HCT116 (cell line): ENCODE measurements around the gene SND1. TPM values are rescaled to one million over a fixed set of nuclear protein-coding genes. Genes with fewer than 3 reads are reported as not detected.

Experiments
- ATAC-seq: fragments of 200-7000 bp; cut with Tn5 transposase; 2 replicates; pipeline ENCODE4 v1.9.1; 2020; ENCODE audit warnings: mild to moderate bottlenecking, moderate library complexity
- BruUV-seq: library from RNA; stranded (reverse); fragments of 400-500 nt; replicated peaks from 2 replicates; lab custom pipeline; 2021; lab: Mats Ljungman, UMichigan
- CTCF ChIA-PET: fragments of 300-600 bp; sonication (Branson Sonifier 250); formaldehyde crosslinking; loops from one replicate; lab custom pipeline; 2021; ENCODE audit warnings: antibody characterized with exemption; lab: Charles Lee
- POLR2A ChIA-PET: fragments of 300-600, 350-600 bp; sonication (Branson Sonifier 250); formaldehyde crosslinking; loops from one replicate; lab custom pipeline; 2021; ENCODE audit warnings: antibody characterized with exemption; lab: Charles Lee
- RAD21 ChIA-PET, 2 experiments: fragments of 300-600 bp; sonication (Branson Sonifier 250); formaldehyde crosslinking; loops; one replicate each; lab custom pipeline; 2023; ENCODE audit warnings: low total read pairs in 2 of 2; ENCODE audit not compliant: uncharacterized antibody in 2 of 2, unreplicated experiment in 2 of 2, low non-redundant PET in 1 of 2; lab: Charles Lee
- DNase-seq: peaks from one replicate; pipeline ENCODE4 v3.0.0-alpha.2; 2010; ENCODE audit warnings: low read depth, low spot score
- H2AFZ ChIP-seq: fragments of 200-600 bp; shearing (Covaris generic), sonication (generic); 2 replicates; pipeline ENCODE4 v1.6.1; 2017; ENCODE audit warnings: low read depth, mixed run types, mixed read lengths, antibody characterized with exemption, low read length; ENCODE audit not compliant: poor library complexity, severe bottlenecking
- H3K27ac ChIP-seq: 2 replicates; pipeline ENCODE4 v1.5.1; 2012; ENCODE audit warnings: low read depth, low read length
- H3K27me3 ChIP-seq: fragments of 200-600 bp; sonication (generic); 2 replicates; pipeline ENCODE4 v1.6.1; 2016; ENCODE audit warnings: mixed run types, low read length, mixed read lengths; ENCODE audit not compliant: insufficient read depth
- H3K36me3 ChIP-seq, 2 experiments: fragments of 200-500 bp in 1 of 2; fragments of 200-600 bp in 1 of 2; sonication (Bioruptor generic) in 1 of 2; sonication (generic) in 1 of 2; 2 replicates each; pipeline versions ENCODE4 v1.5.1 to v1.6.1; 2014 to 2016; ENCODE audit warnings: low read length in 2 of 2, inconsistent platforms in 1 of 2, mixed read lengths in 1 of 2, mixed run types in 1 of 2; ENCODE audit not compliant: insufficient read depth in 2 of 2, control insufficient read depth in 1 of 2
- H3K4me1 ChIP-seq, 2 experiments: fragments of 200-600 bp in 1 of 2; sonication (generic) in 1 of 2; 2 replicates each; pipeline versions ENCODE4 v1.5.1 to v1.6.1; 2012 to 2017; ENCODE audit warnings: low read length in 2 of 2, inconsistent platforms in 1 of 2, mild to moderate bottlenecking in 1 of 2, mixed read lengths in 1 of 2, mixed run types in 1 of 2, moderate library complexity in 1 of 2; ENCODE audit not compliant: insufficient read depth in 2 of 2, control insufficient read depth in 1 of 2
- H3K4me2 ChIP-seq: fragments of 200-600 bp; sonication (generic); 2 replicates; pipeline ENCODE4 v1.6.1; 2017; ENCODE audit warnings: mixed run types, low read length, mixed read lengths
- H3K4me3 ChIP-seq, 2 experiments: fragments of 200-600 bp in 1 of 2; sonication (generic) in 1 of 2; replicated peaks in 1 of 2; 2 replicates each; pipeline ENCODE4 v1.5.1; 2011 to 2016; ENCODE audit warnings: low read length in 2 of 2, control low read depth in 1 of 2, low read depth in 1 of 2, mild to moderate bottlenecking in 1 of 2, mixed read lengths in 1 of 2, mixed run types in 1 of 2
- H3K79me2 ChIP-seq: fragments of 200-600 bp; sonication (generic); 2 replicates; pipeline ENCODE4 v1.6.1; 2017; ENCODE audit warnings: mild to moderate bottlenecking, mixed run types, low read length, moderate library complexity, mixed read lengths; ENCODE audit not compliant: insufficient read depth
- H3K9ac ChIP-seq: fragments of 200-600 bp; sonication (generic); 2 replicates; pipeline ENCODE4 v1.6.1; 2016; ENCODE audit warnings: low read length, mixed read lengths
- H3K9me2 ChIP-seq: fragments of 200-600 bp; sonication (generic), shearing (Covaris generic); 2 replicates; pipeline ENCODE4 v1.6.1; 2017; ENCODE audit warnings: mixed run types, mild to moderate bottlenecking, moderate library complexity; ENCODE audit not compliant: insufficient read depth
- H3K9me3 ChIP-seq, 2 experiments: fragments of 200-500 bp in 1 of 2; fragments of 200-600 bp in 1 of 2; sonication (Bioruptor generic) in 1 of 2; sonication (generic) in 1 of 2; 2 replicates each; pipeline ENCODE4 v1.6.1; 2014 to 2017; ENCODE audit warnings: low read length in 2 of 2, mixed read lengths in 2 of 2, inconsistent platforms in 1 of 2, low read depth in 1 of 2, mild to moderate bottlenecking in 1 of 2, mixed run types in 1 of 2, moderate library complexity in 1 of 2; ENCODE audit not compliant: control insufficient read depth in 1 of 2, insufficient read depth in 1 of 2
- H4K20me1 ChIP-seq: fragments of 200-600 bp; sonication (generic), shearing (Covaris generic); 2 replicates; pipeline ENCODE4 v1.6.1; 2017; ENCODE audit warnings: mixed run types, mild to moderate bottlenecking, moderate library complexity; ENCODE audit not compliant: insufficient read depth
- CEBPB ChIP-seq: IDR thresholded peaks from 2 replicates; pipeline ENCODE4 v1.6.1; 2012; ENCODE audit warnings: low read depth
- EZH2 ChIP-seq: fragments of 200-600 bp; sonication (generic); IDR thresholded peaks from 2 replicates; pipeline ENCODE4 v1.6.1; 2017; ENCODE audit warnings: antibody characterized with exemption, mixed run types
- JUND ChIP-seq: IDR thresholded peaks from 2 replicates; pipeline ENCODE4 v1.6.1; 2012
- MAX ChIP-seq: IDR thresholded peaks from 2 replicates; pipeline ENCODE4 v1.6.1; 2012
- POLR2A ChIP-seq: IDR thresholded peaks from 2 replicates; pipeline ENCODE4 v1.7.0; 2011; ENCODE audit warnings: borderline replicate concordance; ENCODE audit not compliant: insufficient read depth, insufficient read length; ENCODE audit errors: extremely low read depth
- REST ChIP-seq: IDR thresholded peaks from 2 replicates; pipeline ENCODE4 v1.6.1; 2012; ENCODE audit warnings: low read depth
- SIN3A ChIP-seq: IDR thresholded peaks from 2 replicates; pipeline ENCODE4 v1.6.1; 2012; ENCODE audit warnings: low read depth
- SP1 ChIP-seq: IDR thresholded peaks from 2 replicates; pipeline ENCODE4 v1.6.1; 2012; ENCODE audit warnings: low read depth
- SRF ChIP-seq: IDR thresholded peaks from 2 replicates; pipeline ENCODE4 v1.6.1; 2012; ENCODE audit warnings: low read depth
- TCF7L2 ChIP-seq: IDR thresholded peaks from 2 replicates; pipeline ENCODE4 v1.7.0; 2011; ENCODE audit warnings: borderline replicate concordance, inconsistent platforms; ENCODE audit not compliant: insufficient read depth, insufficient read length; ENCODE audit errors: extremely low read depth
- ZFX ChIP-seq: fragments of 450-650 bp; IDR thresholded peaks from 2 replicates; pipeline ENCODE4 v1.6.1; 2017
- ZNF274 ChIP-seq: fragments of 200-500 bp; sonication (Bioruptor generic); IDR thresholded peaks from 2 replicates; pipeline ENCODE4 v1.6.1; 2014; ENCODE audit warnings: mild to moderate bottlenecking, low read depth, low read length, inconsistent platforms
- intact Hi-C: fragments of 100-400 bp; cut with micrococcal nuclease; formaldehyde crosslinking; loops from 2 replicates; pipeline ENCODE4 v1.10.0; 2022
- total RNA-seq: library from RNA; stranded (reverse); gene quantifications from one replicate; pipeline ENCODE4 v1.2.1, GENCODE V29; 2021; ENCODE audit not compliant: unreplicated experiment
- TF ChIP-seq, protein P1 (sequence below): IDR thresholded peaks from 2 replicates; pipeline ENCODE4 v1.6.1; 2012
- TF ChIP-seq, protein P2 (sequence below), 3 experiments: fragments of 200-600 bp in 1 of 3; sonication (generic) in 1 of 3; IDR thresholded peaks in 2 of 3; conservative IDR thresholded peaks in 1 of 3; 2 replicates each; pipeline ENCODE4 v1.5.1; 2012 to 2017; ENCODE audit warnings: low read depth in 2 of 3, low read length in 2 of 3, antibody characterized with exemption in 1 of 3, borderline replicate concordance in 1 of 3, control low read depth in 1 of 3, mild to moderate bottlenecking in 1 of 3, mixed read lengths in 1 of 3, mixed run types in 1 of 3, moderate library complexity in 1 of 3; ENCODE audit not compliant: insufficient read depth in 1 of 3

The SND1 gene
- total RNA-seq, 1 experiment from 2014 or later, result 169 TPM

GRCh38 chr7:128119036-128119435, 467.0 kb downstream of the SND1 start:
- Histone ChIP-seq H3K9me2 (no peaks in the 10 kb centered on the region), H3K27me3 (no peaks in the 10 kb centered on the region), H3K4me3 (no peak overlapping the region), H3K27ac (no peak overlapping the region), H3K79me2 (no peaks in the 10 kb centered on the region), H3K9me3 (no peaks in the 10 kb centered on the region), H4K20me1 (no peaks in the 10 kb centered on the region), H3K4me2 (no peak overlapping the region), H3K4me1 (peaks cover 0 to 11% of the 10 kb centered on the region in 2 experiments; a peak in 2 of 4 replicates), H3K9ac (no peak overlapping the region), H3K36me3 (no peaks in the 10 kb centered on the region), H2AFZ (no peak overlapping the region)
- intact Hi-C loops, result no loop called here
- RAD21 ChIA-PET, result no interaction called here
- POLR2A ChIA-PET, result no interaction called here
- DNase-seq (no peak), ATAC-seq (no peak)
- CTCF ChIA-PET, result no interaction called here
- no peak for TF ChIP-seq CEBPB
- no peak for TF ChIP-seq MAX
- TF ChIP-seq SP1, result no peak
- no peak for TF ChIP-seq SRF
- no peak for TF ChIP-seq ZFX
- no peak for TF ChIP-seq ZNF274
- no peak for TF ChIP-seq SIN3A
- TF ChIP-seq POLR2A, result no peak
- no peak for TF ChIP-seq JUND
- TF ChIP-seq, protein P1, sequence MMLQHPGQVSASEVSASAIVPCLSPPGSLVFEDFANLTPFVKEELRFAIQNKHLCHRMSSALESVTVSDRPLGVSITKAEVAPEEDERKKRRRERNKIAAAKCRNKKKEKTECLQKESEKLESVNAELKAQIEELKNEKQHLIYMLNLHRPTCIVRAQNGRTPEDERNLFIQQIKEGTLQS, result no peak
- TF ChIP-seq, protein P2, sequence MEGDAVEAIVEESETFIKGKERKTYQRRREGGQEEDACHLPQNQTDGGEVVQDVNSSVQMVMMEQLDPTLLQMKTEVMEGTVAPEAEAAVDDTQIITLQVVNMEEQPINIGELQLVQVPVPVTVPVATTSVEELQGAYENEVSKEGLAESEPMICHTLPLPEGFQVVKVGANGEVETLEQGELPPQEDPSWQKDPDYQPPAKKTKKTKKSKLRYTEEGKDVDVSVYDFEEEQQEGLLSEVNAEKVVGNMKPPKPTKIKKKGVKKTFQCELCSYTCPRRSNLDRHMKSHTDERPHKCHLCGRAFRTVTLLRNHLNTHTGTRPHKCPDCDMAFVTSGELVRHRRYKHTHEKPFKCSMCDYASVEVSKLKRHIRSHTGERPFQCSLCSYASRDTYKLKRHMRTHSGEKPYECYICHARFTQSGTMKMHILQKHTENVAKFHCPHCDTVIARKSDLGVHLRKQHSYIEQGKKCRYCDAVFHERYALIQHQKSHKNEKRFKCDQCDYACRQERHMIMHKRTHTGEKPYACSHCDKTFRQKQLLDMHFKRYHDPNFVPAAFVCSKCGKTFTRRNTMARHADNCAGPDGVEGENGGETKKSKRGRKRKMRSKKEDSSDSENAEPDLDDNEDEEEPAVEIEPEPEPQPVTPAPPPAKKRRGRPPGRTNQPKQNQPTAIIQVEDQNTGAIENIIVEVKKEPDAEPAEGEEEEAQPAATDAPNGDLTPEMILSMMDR (IDR thresholded peaks at IDR 0.05 in 2 of 3, conservative IDR thresholded peaks at IDR 0.05 in 1 of 3; ENCODE audit: borderline replicate concordance in 1 of 3, insufficient read depth in 1 of 3, low read depth in 2 of 3, low read length in 2 of 3), result no peak
- no peak for TF ChIP-seq EZH2
- TF ChIP-seq REST, result no peak
- no peak for TF ChIP-seq TCF7L2
- BruUV-seq, result no TSS peak
